ENCODE measurements around the gene PLAGL2.
A peak's percentile ranks its signal among the peaks of the same experiment; 100 is the strongest.
"Not testable (repeated sequence)": the region's sequence is repeated elsewhere in the genome, so short reads cannot be mapped to it uniquely, and the experiment has no call there.

Gene PLAGL2, protein sequence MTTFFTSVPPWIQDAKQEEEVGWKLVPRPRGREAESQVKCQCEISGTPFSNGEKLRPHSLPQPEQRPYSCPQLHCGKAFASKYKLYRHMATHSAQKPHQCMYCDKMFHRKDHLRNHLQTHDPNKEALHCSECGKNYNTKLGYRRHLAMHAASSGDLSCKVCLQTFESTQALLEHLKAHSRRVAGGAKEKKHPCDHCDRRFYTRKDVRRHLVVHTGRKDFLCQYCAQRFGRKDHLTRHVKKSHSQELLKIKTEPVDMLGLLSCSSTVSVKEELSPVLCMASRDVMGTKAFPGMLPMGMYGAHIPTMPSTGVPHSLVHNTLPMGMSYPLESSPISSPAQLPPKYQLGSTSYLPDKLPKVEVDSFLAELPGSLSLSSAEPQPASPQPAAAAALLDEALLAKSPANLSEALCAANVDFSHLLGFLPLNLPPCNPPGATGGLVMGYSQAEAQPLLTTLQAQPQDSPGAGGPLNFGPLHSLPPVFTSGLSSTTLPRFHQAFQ

DNA sequence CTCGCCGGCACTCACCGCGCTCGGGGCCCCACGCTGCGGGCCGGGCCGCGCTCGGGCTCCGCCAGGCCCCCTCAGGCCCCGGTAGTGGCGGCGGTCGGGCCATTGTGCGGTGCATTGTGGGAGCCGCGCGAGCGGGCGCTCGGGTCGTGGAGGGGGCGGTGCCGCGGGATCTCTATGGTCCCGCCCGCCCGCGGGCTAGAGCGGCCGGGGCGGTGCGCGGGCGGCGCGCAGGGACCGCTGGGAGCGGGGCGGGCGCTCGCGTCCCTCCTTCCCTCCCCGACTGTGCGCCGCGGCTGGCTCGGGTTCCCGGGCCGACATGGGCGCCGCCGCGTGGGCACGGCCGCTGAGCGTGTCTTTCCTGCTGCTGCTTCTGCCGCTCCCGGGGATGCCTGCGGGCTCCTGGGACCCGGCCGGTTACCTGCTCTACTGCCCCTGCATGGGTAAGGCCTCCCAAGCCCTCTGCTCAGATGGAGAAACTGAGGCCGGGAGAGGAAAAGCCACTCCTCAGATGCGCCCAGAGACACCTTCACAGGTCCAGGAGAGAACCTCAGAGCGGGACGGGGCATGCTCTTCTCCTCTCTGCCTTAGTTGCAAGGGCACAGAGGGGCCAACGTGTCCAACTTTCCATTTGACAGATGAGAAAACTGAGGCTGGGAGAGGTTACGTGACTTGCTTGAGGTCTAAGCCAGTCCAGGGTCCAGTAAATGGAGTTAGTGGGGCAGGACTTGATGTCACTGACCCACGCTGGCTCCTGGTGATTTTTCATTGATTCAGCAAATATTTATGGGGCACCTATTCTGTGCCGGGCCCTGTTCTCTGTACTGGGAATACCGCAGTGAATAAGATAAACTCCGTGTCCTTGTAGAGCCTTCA, at the start of gene PLAGL2, which contains the start of gene POFUT1:
Gene PLAGL2, minus strand, starts transcription at position 118 of the 873 bp plus-strand sequence. CDS start 5,565 bp downstream, outside the sequence.
Gene POFUT1, plus strand, starts transcription at position 255 of the 873 bp plus-strand sequence. Its CDS starts 62 bp downstream, at position 317.
- H3K36me3 ChIP-seq (ENCODE audit: insufficient read depth, low read length), result peaks cover 8% of the 10 kb centered on the region; the same call in 1 of the 2 replicates

DNA sequence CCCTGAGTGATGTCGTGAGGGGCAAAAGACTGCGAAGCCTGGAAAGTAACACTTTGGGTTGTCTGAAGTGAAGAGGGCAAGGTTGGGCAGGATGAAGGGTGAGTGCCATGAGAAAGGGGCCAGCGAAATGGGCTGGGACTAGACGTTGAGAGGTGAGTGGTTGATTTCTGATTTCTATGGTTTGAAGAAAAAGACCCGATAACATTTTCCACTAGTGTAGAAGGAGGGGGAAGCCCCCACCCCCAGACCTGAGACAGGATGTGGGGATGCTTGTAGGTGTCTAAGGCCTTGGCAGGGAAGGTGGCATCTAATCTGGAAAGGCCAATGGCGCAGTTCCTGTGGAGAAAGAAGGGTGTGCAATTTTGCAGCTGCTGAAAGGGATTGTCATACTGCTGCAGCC, 44.6 kb upstream of the PLAGL2 start:
- no peaks in the 10 kb centered on the region for H3K9me3 ChIP-seq (ENCODE audit: control insufficient read depth, insufficient read depth, low read length)
- H3K4me1 ChIP-seq (ENCODE audit: insufficient read depth, low read length), result peaks cover 3% of the 10 kb centered on the region; the same call in 1 of the 2 replicates
- H3K36me3 ChIP-seq (ENCODE audit: insufficient read depth, low read length), result no peaks in the 10 kb centered on the region
- H3K9ac ChIP-seq (ENCODE audit: low read depth, low read length), result no peak overlapping the region

More for the DNA sequence above, at the start of gene PLAGL2, which contains the start of gene POFUT1:
- H3K4me1 ChIP-seq (ENCODE audit: insufficient read depth, low read length), result peaks cover 19% of the 10 kb centered on the region
- peak within 1 kb of the TSS; percentile 85 for H3K9ac ChIP-seq (ENCODE audit: low read depth, low read length)
- H3K9me3 ChIP-seq (ENCODE audit: control insufficient read depth, insufficient read depth, low read length), result no peaks in the 10 kb centered on the region

DNA sequence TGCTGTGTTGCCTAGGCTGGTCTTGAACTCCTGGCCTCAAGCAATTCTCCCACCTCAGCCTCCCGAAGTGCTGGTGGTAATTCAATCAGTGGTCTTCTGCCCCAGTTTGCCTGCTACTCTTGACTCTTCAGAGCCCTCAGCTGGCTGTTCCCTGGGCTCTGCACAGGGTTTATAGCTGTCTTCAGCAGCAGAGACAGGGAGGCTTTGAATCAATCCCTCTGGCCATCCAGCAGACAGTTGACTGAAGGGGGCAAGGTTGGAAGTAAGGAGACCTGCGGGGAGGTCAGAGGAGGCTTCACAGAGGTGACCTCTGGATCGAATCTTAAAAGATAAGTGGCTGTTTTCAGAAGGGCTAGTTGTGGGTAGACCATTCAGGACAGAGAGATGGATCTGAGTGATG, 43.9 kb upstream of the PLAGL2 start:
- H3K9ac ChIP-seq (ENCODE audit: low read depth, low read length), result no peak overlapping the region
- H3K4me1 ChIP-seq (ENCODE audit: insufficient read depth, low read length), result peaks cover 3% of the 10 kb centered on the region; the same call in 1 of the 2 replicates
- H3K36me3 ChIP-seq (ENCODE audit: insufficient read depth, low read length), result no peaks in the 10 kb centered on the region
- no peaks in the 10 kb centered on the region for H3K9me3 ChIP-seq (ENCODE audit: control insufficient read depth, insufficient read depth, low read length)

DNA sequence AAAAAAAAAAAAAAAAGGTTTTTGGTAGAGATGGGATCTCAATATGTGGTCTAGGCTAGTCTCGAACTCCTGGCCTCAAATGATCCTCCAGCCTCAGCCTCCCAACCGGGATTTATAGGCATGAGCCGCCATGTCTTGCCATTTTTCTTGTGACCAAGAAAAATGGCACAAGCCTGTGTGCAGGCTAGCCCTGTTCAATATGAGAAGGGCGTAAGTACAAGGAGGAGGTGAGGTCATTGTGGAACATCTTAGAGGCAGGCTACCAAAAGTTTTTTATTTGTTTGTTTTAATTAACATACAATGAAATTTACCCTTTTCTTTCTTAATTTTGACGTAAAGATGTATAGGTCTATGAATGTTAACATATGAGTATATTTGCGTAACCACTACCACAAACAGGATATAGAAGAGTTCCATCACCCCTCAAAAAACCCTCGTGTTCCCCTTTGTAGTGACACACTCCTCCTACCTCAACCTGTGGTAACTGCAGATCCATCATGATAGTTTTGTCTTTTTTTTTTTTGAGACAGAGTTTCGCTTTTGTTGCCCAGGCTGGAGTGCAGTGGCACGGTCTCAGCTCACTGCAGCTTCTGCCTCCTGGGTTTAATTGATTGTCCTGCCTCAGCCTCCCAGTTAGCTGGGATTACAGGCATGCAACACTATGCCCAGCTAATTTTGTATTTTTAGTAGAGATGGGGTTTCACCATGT, 41.6 kb upstream of the PLAGL2 start:
- H3K4me1 ChIP-seq (ENCODE audit: insufficient read depth, low read length), result no peaks in the 10 kb centered on the region; the same call in 1 of the 2 replicates
- no peaks in the 10 kb centered on the region for H3K9me3 ChIP-seq (ENCODE audit: control insufficient read depth, insufficient read depth, low read length)
- H3K36me3 ChIP-seq (ENCODE audit: insufficient read depth, low read length), result no peaks in the 10 kb centered on the region
- H3K9ac ChIP-seq (ENCODE audit: low read depth, low read length), result no peak overlapping the region

DNA sequence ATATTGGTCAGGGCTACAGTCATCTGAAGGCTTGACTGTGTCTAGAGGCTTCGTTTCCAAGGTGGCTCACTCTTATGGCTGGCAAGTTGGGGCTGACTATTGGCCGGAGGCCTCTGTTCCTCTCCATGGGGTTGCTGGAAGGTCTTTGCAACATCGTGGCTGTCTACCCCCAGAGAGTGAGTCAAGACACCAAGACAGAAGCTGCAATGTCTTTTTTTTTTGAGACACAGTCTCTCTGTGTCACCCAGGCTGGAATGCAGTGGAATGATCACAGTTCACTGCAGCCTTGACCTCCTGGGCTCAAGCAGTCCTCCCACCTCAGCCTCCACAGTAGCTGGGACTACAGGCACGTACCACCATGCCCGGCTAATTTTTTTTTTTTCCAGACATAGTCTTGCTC, 40.5 kb upstream of the PLAGL2 start:
- Histone ChIP-seq H3K9me3 (ENCODE audit: control insufficient read depth, insufficient read depth, low read length) (no peaks in the 10 kb centered on the region), H3K36me3 (ENCODE audit: insufficient read depth, low read length) (no peaks in the 10 kb centered on the region), H3K9ac (ENCODE audit: low read depth, low read length) (no peak overlapping the region), H3K4me1 (ENCODE audit: insufficient read depth, low read length) (no peaks in the 10 kb centered on the region; the same call in 1 of the 2 replicates)

DNA sequence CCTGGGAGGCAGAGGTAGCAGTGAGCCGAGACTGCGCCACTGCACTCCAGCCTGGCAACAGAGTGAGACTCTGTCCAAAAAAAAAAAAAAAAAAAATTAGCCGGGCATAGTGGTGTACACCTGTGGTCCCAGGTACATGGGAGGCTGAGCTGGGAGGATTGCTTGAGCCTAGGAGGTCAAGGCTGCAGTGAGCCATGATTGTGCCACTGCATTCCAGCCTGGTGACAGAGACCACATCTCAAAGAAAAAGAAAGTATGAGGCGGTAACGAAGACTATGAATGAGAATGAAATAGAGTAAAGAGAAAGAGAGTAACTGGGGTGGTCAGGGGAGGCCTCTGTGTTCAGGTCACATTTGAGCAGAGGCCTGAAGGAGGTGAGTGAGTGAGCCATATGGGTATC, 38.7 kb upstream of the PLAGL2 start:
- H3K36me3 ChIP-seq (ENCODE audit: insufficient read depth, low read length); H3K9ac ChIP-seq (ENCODE audit: low read depth, low read length); H3K4me1 ChIP-seq (ENCODE audit: insufficient read depth, low read length); H3K9me3 ChIP-seq (ENCODE audit: control insufficient read depth, insufficient read depth, low read length): not testable (repeated sequence)

DNA sequence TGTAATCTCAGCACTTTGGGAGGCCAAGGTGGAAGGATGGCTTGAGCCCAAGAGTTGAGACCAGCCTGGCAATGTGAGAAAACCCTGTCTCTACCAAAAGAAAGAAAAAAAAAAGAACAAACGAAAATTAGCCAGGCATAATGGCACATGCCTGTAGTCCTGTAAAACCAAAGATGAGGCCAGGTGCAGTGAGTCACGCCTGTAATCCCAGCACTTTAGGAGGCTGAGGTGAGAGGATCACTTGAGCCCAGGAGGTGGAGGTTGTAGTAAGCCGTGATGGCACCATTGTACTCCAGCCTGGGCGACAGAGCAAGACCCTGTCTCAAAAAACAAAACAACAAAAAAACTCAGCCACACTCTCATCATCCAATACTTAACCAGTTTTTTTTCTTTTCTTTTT, 37.4 kb upstream of the PLAGL2 start:
- Histone ChIP-seq H3K9me3 (ENCODE audit: control insufficient read depth, insufficient read depth, low read length) (no peaks in the 10 kb centered on the region), H3K36me3 (ENCODE audit: insufficient read depth, low read length) (no peaks in the 10 kb centered on the region), H3K9ac (ENCODE audit: low read depth, low read length) (no peak overlapping the region), H3K4me1 (ENCODE audit: insufficient read depth, low read length) (peaks cover 6% of the 10 kb centered on the region)

DNA sequence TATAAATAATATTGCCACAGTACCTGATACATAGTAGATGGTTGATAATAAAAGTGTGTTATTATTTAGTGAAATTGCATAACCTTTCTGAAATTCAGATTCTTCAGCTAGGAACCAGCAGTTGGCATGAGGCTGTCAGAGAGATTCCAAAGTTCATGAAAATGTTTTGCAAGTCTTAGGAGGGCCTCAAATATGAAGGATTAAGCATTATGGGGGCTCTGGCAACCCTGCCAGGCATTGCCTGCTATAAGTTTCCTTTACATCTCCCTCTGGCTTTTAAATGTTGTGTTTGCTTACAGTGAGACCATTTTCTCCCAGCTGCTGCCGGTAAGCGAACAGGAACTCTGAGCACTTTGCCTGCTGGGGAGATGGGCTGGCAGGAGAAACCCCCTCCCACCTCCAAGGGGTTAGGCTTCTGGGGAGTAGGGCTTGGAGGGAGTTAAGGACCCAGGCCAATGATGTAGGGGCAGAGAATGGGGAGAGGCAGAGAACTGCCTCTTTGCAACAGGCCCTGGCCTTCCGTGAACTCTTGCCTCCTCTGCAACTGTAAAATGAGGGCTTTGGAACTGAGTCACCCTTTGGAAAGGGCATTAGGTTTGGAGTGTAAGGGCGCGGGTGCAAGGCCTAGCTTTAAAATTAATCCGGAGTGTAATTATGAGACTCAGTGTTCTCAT, 36.7 kb upstream of the PLAGL2 start:
- peaks cover 8% of the 10 kb centered on the region for H3K4me1 ChIP-seq (ENCODE audit: insufficient read depth, low read length)
- H3K36me3 ChIP-seq (ENCODE audit: insufficient read depth, low read length), result no peaks in the 10 kb centered on the region
- H3K9ac ChIP-seq (ENCODE audit: low read depth, low read length), result no peak overlapping the region
- H3K9me3 ChIP-seq (ENCODE audit: control insufficient read depth, insufficient read depth, low read length), result no peaks in the 10 kb centered on the region

DNA sequence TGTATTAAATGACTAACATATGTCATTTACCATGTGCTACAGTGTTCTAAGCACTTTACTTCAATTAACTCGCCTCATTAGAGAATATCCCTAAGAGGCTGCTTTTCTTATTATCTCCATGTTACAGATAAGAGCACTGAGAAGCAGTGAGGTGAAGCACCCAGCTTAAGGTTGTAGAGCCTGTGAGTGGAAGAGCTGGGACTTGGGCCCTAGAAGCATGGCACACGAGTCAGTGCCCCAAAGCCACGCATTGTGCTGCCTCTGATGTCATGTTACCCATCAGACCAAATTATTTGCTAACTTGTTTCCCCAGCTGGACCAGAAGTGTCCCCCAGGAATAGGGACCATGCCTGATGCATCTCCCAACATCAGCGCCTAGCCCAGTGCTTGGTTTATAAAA, 34.3 kb upstream of the PLAGL2 start:
- no peaks in the 10 kb centered on the region for H3K9me3 ChIP-seq (ENCODE audit: control insufficient read depth, insufficient read depth, low read length)
- no peak overlapping the region for H3K9ac ChIP-seq (ENCODE audit: low read depth, low read length)
- H3K4me1 ChIP-seq (ENCODE audit: insufficient read depth, low read length), result peaks cover 13% of the 10 kb centered on the region
- no peaks in the 10 kb centered on the region for H3K36me3 ChIP-seq (ENCODE audit: insufficient read depth, low read length)

DNA sequence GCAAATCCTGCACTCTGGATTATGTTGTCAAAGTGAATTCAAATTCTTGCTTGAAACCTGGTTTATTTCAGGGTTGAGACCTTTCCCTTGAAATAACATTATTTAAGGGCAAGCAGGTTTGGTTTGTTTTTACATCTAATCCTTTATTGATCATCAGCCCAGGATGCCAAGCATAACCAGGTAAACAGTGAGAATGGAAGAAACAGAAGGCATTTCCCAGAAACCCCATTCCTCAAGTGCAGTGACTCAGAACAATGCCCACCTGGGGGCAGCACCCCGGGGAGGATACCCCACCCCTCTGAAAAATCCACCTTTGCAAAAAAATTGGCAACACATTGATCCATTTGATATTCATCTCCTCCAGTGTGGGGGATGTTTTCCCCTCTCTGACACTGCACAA, 32.7 kb upstream of the PLAGL2 start:
- Histone ChIP-seq H3K4me1 (ENCODE audit: insufficient read depth, low read length) (peaks cover 13% of the 10 kb centered on the region; the same call in 1 of the 2 replicates), H3K9ac (ENCODE audit: low read depth, low read length) (no peak overlapping the region), H3K9me3 (ENCODE audit: control insufficient read depth, insufficient read depth, low read length) (no peaks in the 10 kb centered on the region), H3K36me3 (ENCODE audit: insufficient read depth, low read length) (no peaks in the 10 kb centered on the region)

DNA sequence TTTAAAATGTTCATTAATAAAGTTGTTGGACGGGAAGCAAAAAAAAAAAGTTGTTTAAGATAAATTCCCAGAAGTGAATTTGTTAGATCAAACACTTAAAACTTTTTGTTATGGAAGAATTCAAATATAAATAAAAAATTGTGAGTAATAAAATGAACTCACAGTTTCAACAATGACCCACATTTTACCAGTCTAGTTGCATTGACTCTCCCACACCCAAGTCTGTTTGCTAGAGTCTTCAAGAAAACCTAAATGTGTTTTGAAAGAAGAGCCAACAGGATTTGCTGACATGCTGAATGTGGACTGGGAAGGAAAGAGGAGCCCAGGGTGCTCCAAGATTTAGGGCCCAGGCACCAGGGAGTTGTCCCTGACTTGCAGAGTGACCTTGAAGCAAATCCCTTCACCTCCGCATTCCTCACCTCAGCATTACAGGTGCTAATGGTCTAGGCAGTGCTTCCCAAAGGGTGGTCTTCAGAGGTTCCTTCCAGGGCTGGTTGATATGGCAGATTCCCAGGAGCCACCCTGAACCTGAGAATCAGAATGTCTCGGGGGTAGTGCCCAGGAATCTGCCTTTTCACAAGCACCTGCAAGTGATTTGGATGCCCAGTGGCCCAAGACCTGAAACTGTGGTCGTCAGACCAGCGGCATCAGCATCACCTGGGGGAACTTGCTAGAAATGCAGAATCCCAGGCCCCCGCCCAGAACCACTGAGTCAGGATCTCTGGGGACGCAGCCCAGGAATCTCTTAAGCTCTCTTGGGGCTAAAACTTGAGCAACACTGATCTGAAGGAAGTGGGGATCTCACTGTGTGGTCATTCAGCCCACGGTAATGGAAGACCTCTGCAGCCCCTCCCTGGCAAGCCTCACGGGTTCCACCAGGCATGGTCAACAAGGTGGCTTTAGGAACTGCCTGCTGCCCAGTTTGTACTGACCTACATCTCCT, 31.2 kb upstream of the PLAGL2 start:
- H3K9ac ChIP-seq (ENCODE audit: low read depth, low read length), result no peak overlapping the region
- H3K36me3 ChIP-seq (ENCODE audit: insufficient read depth, low read length), result no peaks in the 10 kb centered on the region; the same call in 1 of the 2 replicates
- H3K9me3 ChIP-seq (ENCODE audit: control insufficient read depth, insufficient read depth, low read length), result no peaks in the 10 kb centered on the region
- H3K4me1 ChIP-seq (ENCODE audit: insufficient read depth, low read length), result peaks cover 13% of the 10 kb centered on the region; the same call in 1 of the 2 replicates

DNA sequence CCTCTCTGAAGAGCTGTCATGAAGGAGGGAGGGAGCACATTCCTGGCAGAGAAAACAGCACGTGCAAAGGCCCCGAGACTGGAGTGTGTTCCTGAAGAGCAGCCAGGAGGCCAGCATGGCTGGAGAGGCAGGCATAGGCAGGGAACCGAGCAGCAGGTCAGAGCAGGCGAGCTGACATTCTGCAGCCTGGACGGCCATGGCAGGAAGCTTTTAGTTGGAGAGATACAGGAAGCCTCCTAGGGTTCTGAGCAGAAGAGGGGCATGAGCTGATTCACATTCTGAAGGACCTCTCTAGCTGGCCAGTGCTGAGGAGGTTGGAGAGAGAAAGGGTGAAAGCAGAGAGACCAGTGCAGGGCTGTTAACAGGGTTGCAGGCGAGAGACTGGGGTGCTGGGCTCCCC, 29.9 kb upstream of the PLAGL2 start:
- Histone ChIP-seq H3K36me3 (ENCODE audit: insufficient read depth, low read length) (peaks cover 6% of the 10 kb centered on the region), H3K9ac (ENCODE audit: low read depth, low read length) (no peak overlapping the region), H3K9me3 (ENCODE audit: control insufficient read depth, insufficient read depth, low read length) (no peaks in the 10 kb centered on the region), H3K4me1 (ENCODE audit: insufficient read depth, low read length) (peaks cover 13% of the 10 kb centered on the region; the same call in 1 of the 2 replicates)
